ENCODE results near the gene TBC1D14. TPM values are rescaled to one million over a fixed set of nuclear protein-coding genes. Genes with fewer than 3 reads are reported as not detected.
A peak's percentile ranks its signal among the peaks of the same experiment; 100 is the strongest.

TBC1D14 gene
- total RNA-seq, 1 experiment from 2014 or later = 50.2 TPM

- H2BK12ac ChIP-seq (ENCODE audit: insufficient read length, low read depth, low read length) = no peak overlapping the region
- H3K14ac ChIP-seq (ENCODE audit: insufficient read depth, low read length) = no peak overlapping the region
- peak overlapping the region; percentile 39 to 85 for H3K4me3 Mint-ChIP-seq
- H3K79me1 ChIP-seq (ENCODE audit: insufficient read depth, low read depth, low read length, poor library complexity, severe bottlenecking) = peaks cover 4% of the 10 kb centered on the region
- no peak overlapping the region for H3K27ac Mint-ChIP-seq
- no peak overlapping the region for H4K8ac ChIP-seq (replicated peaks; ENCODE audit: insufficient read length, low read depth, low read length)
- H3K27ac ChIP-seq (ENCODE audit: insufficient read length, low read depth, low read length) = no peak overlapping the region
- H3K9me3 Mint-ChIP-seq = no peaks in the 10 kb centered on the region
- no peak overlapping the region for H2BK5ac ChIP-seq (ENCODE audit: insufficient read length, low read length)
- WGBS (ENCODE audit: extremely low coverage, insufficient read length, low lambda C conversion rate) = no CpG with 5 or more reads among the region's 8 CpGs
- H3K79me2 ChIP-seq (ENCODE audit: insufficient read depth, low read length) = peaks cover 10% of the 10 kb centered on the region
- TF ChIP-seq CTCF (conservative IDR thresholded peaks at IDR 0.05) = no peak
- H3K4ac ChIP-seq (ENCODE audit: low read depth, low read length) = no peak overlapping the region
- H3K4me1 Mint-ChIP-seq = peaks cover 33 to 40% of the 10 kb centered on the region in 2 experiments
- H4K20me1 ChIP-seq (ENCODE audit: control insufficient read depth, insufficient read depth, insufficient read length) = no peaks in the 10 kb centered on the region
- DNase-seq = no peak
- no peak overlapping the region for H3K56ac ChIP-seq (ENCODE audit: insufficient read length, low read depth, low read length)
- no peak overlapping the region for H3K18ac ChIP-seq (ENCODE audit: insufficient read length, low read depth, low read length)
- no peak overlapping the region for H3K4me2 ChIP-seq (ENCODE audit: insufficient read depth, insufficient read length, low read length)
- no peak overlapping the region for H2AK5ac ChIP-seq (ENCODE audit: insufficient read length, low read length)
- H3K27me3 ChIP-seq (ENCODE audit: insufficient read depth, low read length) = peaks cover 12% of the 10 kb centered on the region; the same call in 1 of the 2 replicates
- H2AFZ ChIP-seq (ENCODE audit: low read length) = no peak overlapping the region
- H3K27me3 Mint-ChIP-seq (ENCODE audit: low read depth) = peaks cover 28% of the 10 kb centered on the region
- no peaks in the 10 kb centered on the region for H3K9me3 ChIP-seq (ENCODE audit: control insufficient read depth, low read depth, low read length)
- no peak overlapping the region for H4K91ac ChIP-seq (ENCODE audit: insufficient read length, low read depth, low read length)
- peak overlapping the region; percentile 10 for H3K9ac ChIP-seq (ENCODE audit: extremely low read depth, insufficient read length, low read length)
- H3K23me2 ChIP-seq (ENCODE audit: insufficient read length, low read depth, low read length, poor library complexity, severe bottlenecking) = peaks cover 19% of the 10 kb centered on the region
- H2BK20ac ChIP-seq (ENCODE audit: low read depth, low read length, poor library complexity, severe bottlenecking) = no peak overlapping the region
- no peak overlapping the region for H4K5ac ChIP-seq (ENCODE audit: insufficient read length, low read depth, low read length)
- H2BK120ac ChIP-seq (ENCODE audit: low read depth, low read length, poor library complexity, severe bottlenecking) = no peak overlapping the region
- no peak overlapping the region for H3K23ac ChIP-seq (ENCODE audit: insufficient read length, low read depth, low read length)
- no peaks in the 10 kb centered on the region; a peak in 2 of 7 replicates for H3K36me3 Mint-ChIP-seq (ENCODE audit: insufficient read depth in 1 of 3, low read depth in 3 of 3)
- H2BK15ac ChIP-seq (ENCODE audit: low read depth, low read length) = no peak overlapping the region
- no peak overlapping the region for H3T11ph ChIP-seq (ENCODE audit: low read length)
- H3K4me1 ChIP-seq (ENCODE audit: insufficient read depth, low read length) = peaks cover 3% of the 10 kb centered on the region; the same call in 1 of the 2 replicates
These were observed 135.9 kb downstream of the TBC1D14 start for GRCh38 chr4:7045553-7045952.
